Activated CD4-positive, alpha-beta memory T cell treated with anti-CD3 and anti-CD28 coated beads, Interleukin-2, amount 10 ng/mL, durations not matched to agents 7 days and 5 days (primary cell): ENCODE data around the gene MON1A. TPM values are rescaled to one million over a fixed set of nuclear protein-coding genes. Genes with fewer than 3 reads are reported as not detected.

Experiments
- total RNA-seq, 2 experiments: library from RNA; stranded (reverse); gene quantifications; one replicate each; pipeline ENCODE4 v1.2.3, GENCODE V29; 2021

Gene MON1A
- total RNA-seq, 2 experiments from 2014 or later: 9.7 to 10.3 TPM

Other genes with a start within 250 kb of the MON1A start
- gene MST1, start 240.3 kb downstream of the MON1A start, total RNA-seq: 10 to 100 TPM in 1 of 2 experiments, 1 to 10 TPM in 1; 8.6 to 12.4 TPM
- gene RNF123, start 240.3 kb downstream of the MON1A start, total RNA-seq: 10 to 100 TPM; 35.5 to 38.3 TPM
- gene AMIGO3, start 210.1 kb downstream of the MON1A start, total RNA-seq: under 1 TPM; 0.23 to 0.28 TPM
- 10 to 100 TPM; 48.2 to 49.0 TPM for gene GMPPB, start 205.9 kb downstream of the MON1A start, total RNA-seq
- 10 to 100 TPM; 38.8 to 39.2 TPM for gene IP6K1, start 143.3 kb downstream of the MON1A start, total RNA-seq
- gene CDHR4, start 129.9 kb downstream of the MON1A start, total RNA-seq: not detected
- gene INKA1, start 126.5 kb downstream of the MON1A start, total RNA-seq: under 1 TPM; 0.20 to 0.48 TPM
- gene UBA7, start 115.9 kb downstream of the MON1A start, total RNA-seq: 100 to 1,000 TPM; 179 to 182 TPM
- 10 to 100 TPM; 19.3 to 21.0 TPM for gene TRAIP, start 73.2 kb downstream of the MON1A start, total RNA-seq
- not detected for gene CAMKV, start 59.9 kb downstream of the MON1A start, total RNA-seq
- 1 to 10 TPM; 1.5 to 2.6 TPM for gene MST1R, start 25.9 kb downstream of the MON1A start, total RNA-seq
- 10 to 100 TPM; 88.0 to 90.3 TPM for gene RBM6, start 10.3 kb upstream of the MON1A start, total RNA-seq
- gene RBM5, start 159.1 kb upstream of the MON1A start, total RNA-seq: 100 to 1,000 TPM; 157 to 169 TPM
- under 1 TPM in 1 of 2 experiments, not detected in 1; 0.15 TPM for gene SEMA3F, start 225.5 kb upstream of the MON1A start, total RNA-seq